ENCODE results near the gene PLBD2. TPM values are rescaled to one million over a fixed set of nuclear protein-coding genes. Genes with fewer than 3 reads are reported as not detected.

The PLBD2 gene
- total and polyA plus RNA-seq, 10 of the 15 experiments (the other 5 are each of a cell fraction or from before 2014, with no cell fraction given), result 1.4 to 16.6 (median 5.9) TPM

DNA sequence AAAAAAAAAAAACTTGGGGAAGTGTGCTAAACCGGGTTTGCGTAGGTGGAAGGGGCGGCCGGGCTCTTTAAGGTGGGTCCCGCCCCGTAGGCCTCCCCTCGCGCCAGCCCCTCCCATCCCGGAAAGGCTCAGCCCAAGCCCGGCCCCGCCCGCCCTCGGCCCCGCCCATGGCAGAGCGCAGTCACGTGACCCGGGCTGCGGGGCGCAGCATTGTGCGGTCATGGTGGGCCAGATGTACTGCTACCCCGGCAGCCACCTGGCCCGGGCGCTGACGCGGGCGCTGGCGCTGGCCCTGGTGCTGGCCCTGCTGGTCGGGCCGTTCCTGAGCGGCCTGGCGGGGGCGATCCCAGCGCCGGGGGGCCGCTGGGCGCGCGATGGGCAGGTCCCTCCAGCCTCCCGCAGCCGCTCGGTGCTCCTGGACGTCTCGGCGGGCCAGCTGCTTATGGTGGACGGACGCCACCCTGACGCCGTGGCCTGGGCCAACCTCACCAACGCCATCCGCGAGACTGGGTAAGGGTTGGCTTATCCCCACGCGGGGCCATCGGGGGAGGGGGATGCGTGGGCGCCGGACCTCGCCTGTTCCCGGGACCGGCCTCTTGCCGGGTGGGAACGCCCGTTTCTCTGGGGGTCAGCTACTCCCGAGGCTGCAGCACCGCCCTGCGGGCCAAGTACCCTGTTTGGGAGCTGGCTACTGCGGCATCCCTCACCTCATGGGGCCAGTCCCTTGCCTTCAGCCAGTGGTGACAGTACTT lies at the start of gene PLBD2 (continued):
- TF ChIP-seq CEBPB (IDR thresholded peaks at IDR 0.05; ENCODE audit: borderline replicate concordance in 1 of 2, low read depth in 2 of 2, low read length in 2 of 2), result no peak
- TF ChIP-seq SIX5 (IDR thresholded peaks at IDR 0.05; ENCODE audit: low read depth, low read length, severe bottlenecking), result no peak
- TF ChIP-seq SMAD1 (IDR thresholded peaks at IDR 0.05; ENCODE audit: low read depth, partially characterized antibody), result no peak
- TF ChIP-seq YBX1 (IDR thresholded peaks at IDR 0.05), result no peak
- TF ChIP-seq JUNB (IDR thresholded peaks at IDR 0.05), result no peak
- TF ChIP-seq, protein P1, sequence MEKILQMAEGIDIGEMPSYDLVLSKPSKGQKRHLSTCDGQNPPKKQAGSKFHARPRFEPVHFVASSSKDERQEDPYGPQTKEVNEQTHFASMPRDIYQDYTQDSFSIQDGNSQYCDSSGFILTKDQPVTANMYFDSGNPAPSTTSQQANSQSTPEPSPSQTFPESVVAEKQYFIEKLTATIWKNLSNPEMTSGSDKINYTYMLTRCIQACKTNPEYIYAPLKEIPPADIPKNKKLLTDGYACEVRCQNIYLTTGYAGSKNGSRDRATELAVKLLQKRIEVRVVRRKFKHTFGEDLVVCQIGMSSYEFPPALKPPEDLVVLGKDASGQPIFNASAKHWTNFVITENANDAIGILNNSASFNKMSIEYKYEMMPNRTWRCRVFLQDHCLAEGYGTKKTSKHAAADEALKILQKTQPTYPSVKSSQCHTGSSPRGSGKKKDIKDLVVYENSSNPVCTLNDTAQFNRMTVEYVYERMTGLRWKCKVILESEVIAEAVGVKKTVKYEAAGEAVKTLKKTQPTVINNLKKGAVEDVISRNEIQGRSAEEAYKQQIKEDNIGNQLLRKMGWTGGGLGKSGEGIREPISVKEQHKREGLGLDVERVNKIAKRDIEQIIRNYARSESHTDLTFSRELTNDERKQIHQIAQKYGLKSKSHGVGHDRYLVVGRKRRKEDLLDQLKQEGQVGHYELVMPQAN (conservative IDR thresholded peaks at IDR 0.05), result peak; percentile 92
- TF ChIP-seq HDGF (IDR thresholded peaks at IDR 0.05), result peak; percentile 6; the same call in 1 of the 2 replicates
- TF ChIP-seq, protein P2, sequence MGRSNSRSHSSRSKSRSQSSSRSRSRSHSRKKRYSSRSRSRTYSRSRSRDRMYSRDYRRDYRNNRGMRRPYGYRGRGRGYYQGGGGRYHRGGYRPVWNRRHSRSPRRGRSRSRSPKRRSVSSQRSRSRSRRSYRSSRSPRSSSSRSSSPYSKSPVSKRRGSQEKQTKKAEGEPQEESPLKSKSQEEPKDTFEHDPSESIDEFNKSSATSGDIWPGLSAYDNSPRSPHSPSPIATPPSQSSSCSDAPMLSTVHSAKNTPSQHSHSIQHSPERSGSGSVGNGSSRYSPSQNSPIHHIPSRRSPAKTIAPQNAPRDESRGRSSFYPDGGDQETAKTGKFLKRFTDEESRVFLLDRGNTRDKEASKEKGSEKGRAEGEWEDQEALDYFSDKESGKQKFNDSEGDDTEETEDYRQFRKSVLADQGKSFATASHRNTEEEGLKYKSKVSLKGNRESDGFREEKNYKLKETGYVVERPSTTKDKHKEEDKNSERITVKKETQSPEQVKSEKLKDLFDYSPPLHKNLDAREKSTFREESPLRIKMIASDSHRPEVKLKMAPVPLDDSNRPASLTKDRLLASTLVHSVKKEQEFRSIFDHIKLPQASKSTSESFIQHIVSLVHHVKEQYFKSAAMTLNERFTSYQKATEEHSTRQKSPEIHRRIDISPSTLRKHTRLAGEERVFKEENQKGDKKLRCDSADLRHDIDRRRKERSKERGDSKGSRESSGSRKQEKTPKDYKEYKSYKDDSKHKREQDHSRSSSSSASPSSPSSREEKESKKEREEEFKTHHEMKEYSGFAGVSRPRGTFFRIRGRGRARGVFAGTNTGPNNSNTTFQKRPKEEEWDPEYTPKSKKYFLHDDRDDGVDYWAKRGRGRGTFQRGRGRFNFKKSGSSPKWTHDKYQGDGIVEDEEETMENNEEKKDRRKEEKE (IDR thresholded peaks at IDR 0.05), result no peak
- peak; percentile 85; the same call in 1 of the 2 replicates for TF ChIP-seq TCF12 (IDR thresholded peaks at IDR 0.05; ENCODE audit: low read depth, low read length)
- no peak for TF ChIP-seq NRF1 (conservative IDR thresholded peaks at IDR 0.05; ENCODE audit: low read depth, low read length)
- no peak for TF ChIP-seq KDM1A (IDR thresholded peaks at IDR 0.05; ENCODE audit: borderline replicate concordance)
- TF ChIP-seq, protein P3, sequence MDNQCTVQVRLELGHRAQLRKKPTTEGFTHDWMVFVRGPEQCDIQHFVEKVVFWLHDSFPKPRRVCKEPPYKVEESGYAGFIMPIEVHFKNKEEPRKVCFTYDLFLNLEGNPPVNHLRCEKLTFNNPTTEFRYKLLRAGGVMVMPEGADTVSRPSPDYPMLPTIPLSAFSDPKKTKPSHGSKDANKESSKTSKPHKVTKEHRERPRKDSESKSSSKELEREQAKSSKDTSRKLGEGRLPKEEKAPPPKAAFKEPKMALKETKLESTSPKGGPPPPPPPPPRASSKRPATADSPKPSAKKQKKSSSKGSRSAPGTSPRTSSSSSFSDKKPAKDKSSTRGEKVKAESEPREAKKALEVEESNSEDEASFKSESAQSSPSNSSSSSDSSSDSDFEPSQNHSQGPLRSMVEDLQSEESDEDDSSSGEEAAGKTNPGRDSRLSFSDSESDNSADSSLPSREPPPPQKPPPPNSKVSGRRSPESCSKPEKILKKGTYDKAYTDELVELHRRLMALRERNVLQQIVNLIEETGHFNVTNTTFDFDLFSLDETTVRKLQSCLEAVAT (IDR thresholded peaks at IDR 0.05), result no peak
- TF ChIP-seq, protein P4, sequence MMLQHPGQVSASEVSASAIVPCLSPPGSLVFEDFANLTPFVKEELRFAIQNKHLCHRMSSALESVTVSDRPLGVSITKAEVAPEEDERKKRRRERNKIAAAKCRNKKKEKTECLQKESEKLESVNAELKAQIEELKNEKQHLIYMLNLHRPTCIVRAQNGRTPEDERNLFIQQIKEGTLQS (IDR thresholded peaks at IDR 0.05; ENCODE audit: borderline replicate concordance, extremely low read depth, low read depth, low read length), result peak; percentile 46; the same call in 1 of the 2 replicates
- TF ChIP-seq CHD4 (IDR thresholded peaks at IDR 0.05), result no peak
- no peak for TF ChIP-seq NFXL1 (IDR thresholded peaks at IDR 0.05; ENCODE audit: borderline replicate concordance)
- TF ChIP-seq, protein P5, sequence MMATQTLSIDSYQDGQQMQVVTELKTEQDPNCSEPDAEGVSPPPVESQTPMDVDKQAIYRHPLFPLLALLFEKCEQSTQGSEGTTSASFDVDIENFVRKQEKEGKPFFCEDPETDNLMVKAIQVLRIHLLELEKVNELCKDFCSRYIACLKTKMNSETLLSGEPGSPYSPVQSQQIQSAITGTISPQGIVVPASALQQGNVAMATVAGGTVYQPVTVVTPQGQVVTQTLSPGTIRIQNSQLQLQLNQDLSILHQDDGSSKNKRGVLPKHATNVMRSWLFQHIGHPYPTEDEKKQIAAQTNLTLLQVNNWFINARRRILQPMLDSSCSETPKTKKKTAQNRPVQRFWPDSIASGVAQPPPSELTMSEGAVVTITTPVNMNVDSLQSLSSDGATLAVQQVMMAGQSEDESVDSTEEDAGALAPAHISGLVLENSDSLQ (IDR thresholded peaks at IDR 0.05), result no peak
- TF ChIP-seq, protein P6, sequence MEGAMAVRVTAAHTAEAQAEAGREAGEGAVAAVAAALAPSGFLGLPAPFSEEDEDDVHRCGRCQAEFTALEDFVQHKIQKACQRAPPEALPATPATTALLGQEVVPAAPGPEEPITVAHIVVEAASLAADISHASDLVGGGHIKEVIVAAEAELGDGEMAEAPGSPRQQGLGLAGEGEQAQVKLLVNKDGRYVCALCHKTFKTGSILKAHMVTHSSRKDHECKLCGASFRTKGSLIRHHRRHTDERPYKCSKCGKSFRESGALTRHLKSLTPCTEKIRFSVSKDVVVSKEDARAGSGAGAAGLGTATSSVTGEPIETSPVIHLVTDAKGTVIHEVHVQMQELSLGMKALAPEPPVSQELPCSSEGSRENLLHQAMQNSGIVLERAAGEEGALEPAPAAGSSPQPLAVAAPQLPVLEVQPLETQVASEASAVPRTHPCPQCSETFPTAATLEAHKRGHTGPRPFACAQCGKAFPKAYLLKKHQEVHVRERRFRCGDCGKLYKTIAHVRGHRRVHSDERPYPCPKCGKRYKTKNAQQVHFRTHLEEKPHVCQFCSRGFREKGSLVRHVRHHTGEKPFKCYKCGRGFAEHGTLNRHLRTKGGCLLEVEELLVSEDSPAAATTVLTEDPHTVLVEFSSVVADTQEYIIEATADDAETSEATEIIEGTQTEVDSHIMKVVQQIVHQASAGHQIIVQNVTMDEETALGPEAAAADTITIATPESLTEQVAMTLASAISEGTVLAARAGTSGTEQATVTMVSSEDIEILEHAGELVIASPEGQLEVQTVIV (IDR thresholded peaks at IDR 0.05; ENCODE audit: borderline replicate concordance, partially characterized antibody), result no peak
- no peak for TF ChIP-seq ZNF274 (IDR thresholded peaks at IDR 0.05; ENCODE audit: insufficient read depth, insufficient read length)
- peak; percentile 89 for TF ChIP-seq TCF3 (IDR thresholded peaks at IDR 0.05; ENCODE audit: borderline replicate concordance, insufficient read depth, low read depth, low read length)

Data from GM12878 (cell line).